BJ (cell line): ENCODE measurements around the gene ZBTB20. TPM values are rescaled to one million over a fixed set of nuclear protein-coding genes. Genes with fewer than 3 reads are reported as not detected.

Source experiments
- CTCF ChIA-PET: fragments of 350-600 bp; formaldehyde crosslinking; extraction: SDS; loops from one replicate; lab custom pipeline; 2021; ENCODE audit warnings: antibody characterized with exemption, inconsistent platforms; lab: Yijun Ruan, JAX
- POLR2A ChIA-PET: fragments of 300-600 bp; sonication (Branson Sonifier 250); formaldehyde crosslinking; extraction: SDS; loops from one replicate; lab custom pipeline; 2021; ENCODE audit warnings: antibody characterized with exemption; lab: Charles Lee
- DNase-seq: peaks from one replicate; pipeline ENCODE4 v3.0.0-alpha.2; 2011; ENCODE audit warnings: low read depth
- H3K27me3 ChIP-seq: 2 replicates; pipeline ENCODE4 v1.6.0; 2011; ENCODE audit warnings: low read length; ENCODE audit not compliant: control insufficient read depth, insufficient read depth
- H3K36me3 ChIP-seq: 2 replicates; pipeline ENCODE4 v1.5.1; 2011; ENCODE audit warnings: low read length; ENCODE audit not compliant: control insufficient read depth, insufficient read depth
- H3K4me3 ChIP-seq: 2 replicates; pipeline ENCODE4 v1.5.1; 2011; ENCODE audit warnings: low read depth, mild to moderate bottlenecking, control low read depth, low read length
- polyA plus RNA-seq: library from polyadenylated mRNA; depleted of rRNA; stranded (reverse); fragments of >200 nt; gene quantifications from 2 replicates; pipeline ENCODE4 v1.2.3, GENCODE V29; 2011
- TF ChIP-seq, protein P1 (sequence below): IDR thresholded peaks from 2 replicates; pipeline ENCODE4 v1.5.1; 2011; ENCODE audit warnings: low read depth, mild to moderate bottlenecking, control low read depth, inconsistent platforms, low read length, moderate library complexity; ENCODE audit not compliant: insufficient read depth

ZBTB20 gene
- polyA plus RNA-seq, 1 experiment: 6.0 TPM

DNA sequence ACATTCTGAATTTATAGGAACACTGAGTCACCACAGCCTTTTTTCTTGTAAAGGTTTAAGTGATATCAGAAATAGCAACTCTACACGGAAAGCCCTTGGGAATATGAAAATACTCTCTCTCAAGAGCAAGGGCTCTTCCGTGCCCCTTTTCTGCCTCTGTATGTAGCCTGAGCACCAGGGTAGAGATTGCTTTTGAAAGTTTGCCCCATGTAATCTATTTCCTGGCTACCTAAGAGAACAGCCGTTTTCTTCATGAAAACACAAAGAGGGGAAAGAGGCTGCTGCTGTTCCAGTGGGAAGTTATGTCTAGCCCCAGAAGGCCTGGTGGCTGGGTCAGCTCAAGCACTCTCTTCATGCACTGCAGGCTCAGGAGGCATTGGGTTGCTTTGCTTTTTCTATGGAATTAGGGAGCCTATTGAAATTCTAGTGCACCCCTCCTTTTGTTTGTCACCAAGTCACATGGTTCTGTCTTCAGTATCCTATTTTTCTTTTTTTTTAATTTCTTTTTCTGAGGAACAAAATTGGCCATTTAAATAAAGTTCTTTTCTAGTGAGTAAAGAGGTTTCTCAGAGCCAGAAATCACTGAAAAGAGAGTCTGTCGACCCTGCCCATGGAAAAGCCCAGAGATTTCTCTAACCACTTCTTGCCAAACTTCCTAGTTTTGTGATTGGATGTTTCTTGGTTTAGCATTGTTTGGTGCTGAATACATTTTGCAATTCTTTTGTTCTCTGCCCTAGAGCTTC is 813.7 kb downstream of the ZBTB20 start:
- H3K27me3 ChIP-seq: no peaks in the 10 kb centered on the region
- TF ChIP-seq, protein P1, sequence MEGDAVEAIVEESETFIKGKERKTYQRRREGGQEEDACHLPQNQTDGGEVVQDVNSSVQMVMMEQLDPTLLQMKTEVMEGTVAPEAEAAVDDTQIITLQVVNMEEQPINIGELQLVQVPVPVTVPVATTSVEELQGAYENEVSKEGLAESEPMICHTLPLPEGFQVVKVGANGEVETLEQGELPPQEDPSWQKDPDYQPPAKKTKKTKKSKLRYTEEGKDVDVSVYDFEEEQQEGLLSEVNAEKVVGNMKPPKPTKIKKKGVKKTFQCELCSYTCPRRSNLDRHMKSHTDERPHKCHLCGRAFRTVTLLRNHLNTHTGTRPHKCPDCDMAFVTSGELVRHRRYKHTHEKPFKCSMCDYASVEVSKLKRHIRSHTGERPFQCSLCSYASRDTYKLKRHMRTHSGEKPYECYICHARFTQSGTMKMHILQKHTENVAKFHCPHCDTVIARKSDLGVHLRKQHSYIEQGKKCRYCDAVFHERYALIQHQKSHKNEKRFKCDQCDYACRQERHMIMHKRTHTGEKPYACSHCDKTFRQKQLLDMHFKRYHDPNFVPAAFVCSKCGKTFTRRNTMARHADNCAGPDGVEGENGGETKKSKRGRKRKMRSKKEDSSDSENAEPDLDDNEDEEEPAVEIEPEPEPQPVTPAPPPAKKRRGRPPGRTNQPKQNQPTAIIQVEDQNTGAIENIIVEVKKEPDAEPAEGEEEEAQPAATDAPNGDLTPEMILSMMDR: no peak
- POLR2A ChIA-PET: no interaction called here
- no peak overlapping the region for H3K4me3 ChIP-seq
- peak; percentile 14 for DNase-seq
- CTCF ChIA-PET: interaction anchor here (1.0 to 1.6 kb wide), 2 partner anchors 10 to 32 kb away, joined by 3 to 6 read pairs; no protein-coding TSS in a partner anchor
- H3K36me3 ChIP-seq: peaks cover 5% of the 10 kb centered on the region

DNA sequence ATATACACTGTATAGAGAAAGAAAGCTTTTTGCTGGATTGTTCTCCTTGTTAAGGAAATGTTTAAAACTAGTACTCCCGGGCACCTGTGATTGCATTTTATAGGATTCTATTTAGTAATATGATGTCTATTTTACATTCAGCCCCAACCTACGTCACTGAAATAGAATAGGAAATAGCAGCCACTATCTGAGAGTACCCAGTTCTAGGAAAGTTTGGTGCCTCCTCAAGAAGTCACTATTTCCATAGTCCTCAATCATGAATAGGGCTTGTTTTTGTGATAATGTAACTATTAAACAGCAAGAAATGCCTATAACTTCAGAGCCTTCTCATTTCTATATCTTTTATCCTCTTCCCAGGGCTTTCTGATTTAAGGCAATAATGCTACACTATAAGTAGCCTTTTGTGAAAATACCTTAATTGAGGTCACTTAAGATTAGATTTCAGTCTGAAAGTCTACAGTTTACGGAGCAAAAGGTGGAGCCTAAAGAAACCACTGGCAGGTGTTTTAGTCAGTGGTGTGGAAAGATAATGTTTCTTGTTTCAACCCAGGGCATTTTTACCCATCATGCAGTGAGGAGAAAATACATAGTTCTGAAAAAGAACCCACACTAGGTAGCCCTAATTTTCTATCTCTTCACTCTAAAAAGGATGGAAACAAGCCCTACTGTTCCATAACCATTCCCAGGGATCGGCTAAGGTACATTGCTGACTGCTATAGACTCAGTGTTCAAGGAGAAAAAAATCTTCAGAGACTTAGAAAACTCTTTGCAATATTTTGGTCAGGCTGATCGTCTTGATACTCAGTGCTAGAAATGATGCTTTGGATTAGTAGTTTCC is 814.5 kb downstream of the ZBTB20 start:
- POLR2A ChIA-PET: no interaction called here
- CTCF ChIA-PET: no interaction called here
- TF ChIP-seq, protein P1: no peak
- DNase-seq: no peak
- Histone ChIP-seq H3K36me3 (peaks cover 3% of the 10 kb centered on the region), H3K27me3 (no peaks in the 10 kb centered on the region), H3K4me3 (no peak overlapping the region)

DNA sequence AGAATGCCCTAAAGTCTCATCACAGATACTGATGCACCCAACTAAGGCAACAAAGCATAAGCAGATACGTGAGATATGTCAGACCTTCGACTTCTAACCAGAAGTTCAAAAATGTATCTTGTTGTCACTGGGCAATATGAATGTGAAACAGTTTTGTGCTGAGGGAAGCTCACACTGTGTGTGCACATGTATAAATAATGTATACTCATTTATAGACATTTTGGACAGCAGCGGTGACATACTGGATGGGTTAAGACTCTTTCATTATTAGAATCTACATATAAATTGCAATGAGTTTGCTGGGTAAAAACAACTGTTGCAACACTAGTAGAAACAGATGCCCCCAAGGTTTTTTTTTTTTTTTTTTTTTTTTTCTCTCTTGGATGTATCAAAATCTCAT is 815.4 kb downstream of the ZBTB20 start:
- no peak for DNase-seq
- Histone ChIP-seq H3K27me3 (no peaks in the 10 kb centered on the region), H3K36me3 (peaks cover 3% of the 10 kb centered on the region), H3K4me3 (no peak overlapping the region)
- CTCF ChIA-PET: no interaction called here
- POLR2A ChIA-PET: no interaction called here
- TF ChIP-seq, protein P1: no peak

DNA sequence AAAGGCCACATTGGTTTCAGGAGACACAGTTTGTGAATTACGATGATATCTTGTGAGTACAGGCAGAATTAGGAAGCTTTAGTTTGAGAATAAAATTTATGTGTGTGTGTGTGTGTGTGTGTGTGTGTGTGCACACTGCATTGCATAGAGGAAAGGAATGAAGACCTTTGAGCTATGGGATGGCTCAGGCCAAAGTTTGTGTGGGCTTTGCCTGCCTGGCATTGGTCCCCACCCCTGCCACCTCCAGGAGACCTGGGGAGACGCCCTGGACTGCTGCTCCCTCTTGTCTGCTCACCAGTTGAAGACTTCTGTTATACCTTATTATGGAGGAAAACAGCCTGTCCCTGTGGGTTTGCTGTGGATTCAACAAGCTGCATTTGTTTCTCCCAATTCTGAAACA is 816.1 kb downstream of the ZBTB20 start:
- no peaks in the 10 kb centered on the region for H3K27me3 ChIP-seq
- ChIA-PET POLR2A (no interaction called here), CTCF (no interaction called here)
- H3K4me3 ChIP-seq: no peak overlapping the region
- peaks cover 3% of the 10 kb centered on the region for H3K36me3 ChIP-seq
- TF ChIP-seq, protein P1: no peak
- DNase-seq: no peak

DNA sequence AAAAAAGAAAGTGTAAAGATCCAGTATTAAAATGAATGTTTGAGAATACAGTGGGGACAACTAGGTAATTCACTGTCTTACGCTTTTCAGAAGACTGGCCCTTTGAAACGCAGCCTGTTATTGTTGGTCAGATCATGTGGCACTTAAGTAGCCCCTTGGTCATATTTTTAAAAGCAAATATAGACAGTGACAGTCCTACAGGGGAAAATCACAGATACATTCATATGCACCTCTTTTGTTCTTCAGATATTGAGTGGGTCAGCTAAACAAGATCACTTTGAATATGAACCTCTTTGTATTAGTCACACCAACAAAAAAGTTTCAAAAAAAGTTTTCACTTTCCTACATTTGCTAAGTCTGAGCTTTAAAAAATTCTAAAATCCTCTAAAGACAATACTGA is 817.3 kb downstream of the ZBTB20 start:
- ChIA-PET POLR2A (no interaction called here), CTCF (no interaction called here)
- no peak for DNase-seq
- Histone ChIP-seq H3K27me3 (no peaks in the 10 kb centered on the region), H3K4me3 (no peak overlapping the region), H3K36me3 (peaks cover 3% of the 10 kb centered on the region)
- TF ChIP-seq, protein P1: no peak
